Measurements from ENCODE around the gene LRRN2.

LRRN2 gene

GRCh38 chr1:204712708-204713430, 27.3 kb upstream of the LRRN2 start:
- no peak for DNase-seq (ENCODE audit: low spot score)

- DNase-seq (ENCODE audit: low spot score) = peak; percentile 18
Measured at GRCh38 chr1:204711947-204712701, 26.6 kb upstream of the LRRN2 start.

- no peak for DNase-seq (ENCODE audit: low spot score)
Measured at GRCh38 chr1:204711103-204711946, 25.8 kb upstream of the LRRN2 start.

GRCh38 chr1:204709960-204710912, 24.7 kb upstream of the LRRN2 start:
- no peak for DNase-seq (ENCODE audit: low spot score)

- no peak for DNase-seq (ENCODE audit: low spot score)
Measured at GRCh38 chr1:204709021-204709420, 23.5 kb upstream of the LRRN2 start.

GRCh38 chr1:204706838-204707509, 21.4 kb upstream of the LRRN2 start:
- DNase-seq (ENCODE audit: low spot score) = no peak

GRCh38 chr1:204705888-204706837, 20.6 kb upstream of the LRRN2 start:
- DNase-seq (ENCODE audit: low spot score) = no peak

GRCh38 chr1:204705493-204705811, 19.9 kb upstream of the LRRN2 start:
- DNase-seq (ENCODE audit: low spot score) = no peak

GRCh38 chr1:204704794-204705492, 19.4 kb upstream of the LRRN2 start:
- no peak for DNase-seq (ENCODE audit: low spot score)

GRCh38 chr1:204703826-204704612, 18.5 kb upstream of the LRRN2 start:
- DNase-seq (ENCODE audit: low spot score) = no peak

GRCh38 chr1:204703268-204703664, 17.7 kb upstream of the LRRN2 start:
- no peak for DNase-seq (ENCODE audit: low spot score)

- no peak for DNase-seq (ENCODE audit: low spot score)
Measured at GRCh38 chr1:204702552-204703267, 17.2 kb upstream of the LRRN2 start.

GRCh38 chr1:204701229-204701628, 15.7 kb upstream of the LRRN2 start:
- no peak for DNase-seq (ENCODE audit: low spot score)

- DNase-seq (ENCODE audit: low spot score) = no peak
Measured at GRCh38 chr1:204697893-204698292, 12.4 kb upstream of the LRRN2 start.

- no peak for DNase-seq (ENCODE audit: low spot score)
Measured at GRCh38 chr1:204696606-204697005, 11.1 kb upstream of the LRRN2 start.

GRCh38 chr1:204695692-204696091, 10.2 kb upstream of the LRRN2 start:
- no peak for DNase-seq (ENCODE audit: low spot score)

GRCh38 chr1:204694145-204694544, 8.6 kb upstream of the LRRN2 start:
- DNase-seq (ENCODE audit: low spot score) = no peak

- no peak for DNase-seq (ENCODE audit: low spot score)
Measured at GRCh38 chr1:204692841-204693356, 7.4 kb upstream of the LRRN2 start.
